A549 (cell line): ENCODE data around the gene VAMP1. TPM values are rescaled to one million over a fixed set of nuclear protein-coding genes. Genes with fewer than 3 reads are reported as not detected.

Experiments
- ATAC-seq, 2 experiments: fragments of 200-7000 bp in 1 of 2; fragments of >200 bp in 1 of 2; cut with Nextera tagmentation in 1 of 2; cut with Tn5 transposase in 1 of 2; 3 replicates each; pipeline versions ENCODE4 v1.8.0 to v1.9.1; 2018 to 2020; ENCODE audit warnings: mild to moderate bottlenecking in 1 of 2, moderate library complexity in 1 of 2
- CTCF ChIA-PET: fragments of 300-600 bp; sonication (Branson Sonifier 250); formaldehyde crosslinking; extraction: SDS; loops from one replicate; lab custom pipeline; 2021; ENCODE audit warnings: antibody characterized with exemption, inconsistent platforms; lab: Yijun Ruan, JAX
- POLR2A ChIA-PET: fragments of 350-600 bp; formaldehyde crosslinking; extraction: SDS; loops from one replicate; lab custom pipeline; 2021; ENCODE audit warnings: antibody characterized with exemption, inconsistent platforms; lab: Yijun Ruan, JAX
- DNase-seq, 2 experiments: peaks; one replicate each; pipeline versions ENCODE4 v3.0.0 to v3.0.0-alpha.2; 2011 to 2016; ENCODE audit warnings: low read depth in 1 of 2, low spot score in 1 of 2
- FAIRE-seq: peaks from 2 replicates; lab custom pipeline; 2011; peaks lifted over from hg19 to GRCh38; lab: Jason Lieb, UNC
- H3K27ac ChIP-seq, 2 experiments: fragments of >200 bp; sonication (Bioruptor Twin); formaldehyde crosslinking; 3 replicates each; pipeline ENCODE4 v1.5.1; 2016 to 2017
- H3K4me1 ChIP-seq: fragments of >200 bp; sonication (Bioruptor Twin); formaldehyde crosslinking; 3 replicates; pipeline ENCODE4 v1.6.1; 2016
- H3K4me2 ChIP-seq: fragments of >200 bp; sonication (Bioruptor Twin); formaldehyde crosslinking; 3 replicates; pipeline ENCODE4 v1.6.1; 2016
- H3K4me3 ChIP-seq: fragments of >200 bp; sonication (Bioruptor Twin); formaldehyde crosslinking; 3 replicates; pipeline ENCODE4 v1.5.1; 2016
- H3K9me3 ChIP-seq: fragments of >200 bp; sonication (Bioruptor Twin); formaldehyde crosslinking; 3 replicates; pipeline ENCODE4 v1.6.1; 2016
- BCL3 ChIP-seq: fragments of >200 bp; sonication (Bioruptor Twin); formaldehyde crosslinking; IDR thresholded peaks from 3 replicates; pipeline ENCODE4 v1.6.1; 2016
- CBX8 ChIP-seq: fragments of 200-600 bp; sonication (generic); IDR thresholded peaks from 2 replicates; pipeline ENCODE4 v1.6.1; 2016
- FOSB ChIP-seq: fragments of 250-450 bp; sonication (Bioruptor Pico); IDR thresholded peaks from 2 replicates; pipeline ENCODE4 v1.5.0; 2020; ENCODE audit warnings: mild to moderate bottlenecking, moderate library complexity
- FOSL2 ChIP-seq, 2 experiments: fragments of 450-650 bp in 1 of 2; fragments of >200 bp in 1 of 2; sonication (Bioruptor Twin) in 1 of 2; formaldehyde crosslinking; IDR thresholded peaks; 2 replicates each; pipeline versions ENCODE4 v1.5.0 to v1.6.1; 2016 to 2020; ENCODE audit warnings: mild to moderate bottlenecking in 1 of 2, moderate library complexity in 1 of 2
- FOXS1 ChIP-seq: fragments of 250-450 bp; sonication (Bioruptor Pico); IDR thresholded peaks from 2 replicates; pipeline ENCODE4 v1.5.0; 2020; ENCODE audit warnings: mild to moderate bottlenecking, moderate library complexity
- GATA3 ChIP-seq: IDR thresholded peaks from 2 replicates; pipeline ENCODE4 v1.6.1; 2012; ENCODE audit warnings: borderline replicate concordance
- HEYL ChIP-seq: fragments of 250-450 bp; sonication (Bioruptor Pico); IDR thresholded peaks from 2 replicates; pipeline ENCODE4 v1.8.0; 2021; ENCODE audit warnings: mild to moderate bottlenecking, moderate library complexity
- KDM1A ChIP-seq: fragments of 200-600 bp; sonication (generic); IDR thresholded peaks from 2 replicates; pipeline ENCODE4 v1.6.1; 2016; ENCODE audit warnings: low read depth, mild to moderate bottlenecking
- KDM5A ChIP-seq: fragments of 200-600 bp; sonication (generic); IDR thresholded peaks from 2 replicates; pipeline ENCODE4 v1.6.1; 2016; ENCODE audit warnings: antibody characterized with exemption, mild to moderate bottlenecking
- MAX ChIP-seq: IDR thresholded peaks from 2 replicates; pipeline ENCODE4 v1.6.1; 2012
- POLR2AphosphoS2 ChIP-seq: conservative IDR thresholded peaks from 2 replicates; pipeline ENCODE4 v1.6.1; 2012; ENCODE audit warnings: low read length, improper control_type of control experiment, inconsistent platforms
- RAD21 ChIP-seq, 2 experiments: fragments of >200 bp in 1 of 2; sonication (Bioruptor Twin) in 1 of 2; formaldehyde crosslinking in 1 of 2; IDR thresholded peaks in 1 of 2; conservative IDR thresholded peaks in 1 of 2; 2 replicates in 1 of 2; 3 replicates in 1 of 2; pipeline ENCODE4 v1.6.1; 2012 to 2018; ENCODE audit warnings: inconsistent platforms in 1 of 2
- RCOR1 ChIP-seq: fragments of 150-350 bp; IDR thresholded peaks from 2 replicates; pipeline ENCODE4 v1.6.1; 2014; ENCODE audit warnings: antibody characterized with exemption, low read length, low read depth
- REST ChIP-seq: fragments of 200-600 bp; sonication (generic); IDR thresholded peaks from 2 replicates; pipeline ENCODE4 v1.6.1; 2016; ENCODE audit warnings: antibody characterized with exemption, mild to moderate bottlenecking, moderate library complexity
- RFX5 ChIP-seq: fragments of 450-650 bp; IDR thresholded peaks from 2 replicates; pipeline ENCODE4 v1.7.1; 2014; ENCODE audit warnings: antibody characterized with exemption, mild to moderate bottlenecking, moderate library complexity
- SREBF2 ChIP-seq: fragments of 450-650 bp; IDR thresholded peaks from 2 replicates; pipeline ENCODE4 v1.6.1; 2014; ENCODE audit warnings: mild to moderate bottlenecking, moderate library complexity
- TFCP2L1 ChIP-seq: fragments of 250-450 bp; sonication (Bioruptor Pico); IDR thresholded peaks from 2 replicates; pipeline ENCODE4 v1.5.0; 2021; ENCODE audit warnings: mild to moderate bottlenecking
- WGBS: methylation state at CpG from one replicate; pipeline ENCODE4 v1.1.6; 2017; ENCODE audit errors: missing lambda C conversion rate; 5-methylcytosine and 5-hydroxymethylcytosine counted together
- polyA plus RNA-seq, 4 experiments: library from polyadenylated mRNA; depleted of rRNA in 3 of 4; stranded (reverse); fragments of >200 nt; fragmentation: RNase III in 1 of 4; extraction: RNeasy Plus Mini Kit Qiagen cat#74134 plus additional on column Dnase treatment in 1 of 4; gene quantifications; 2 replicates in 3 of 4; 3 replicates in 1 of 4; pipeline ENCODE4 v1.2.3, GENCODE V29; 2011 to 2017

The VAMP1 gene
- polyA plus RNA-seq, 2 of the 4 experiments (the other 2 are of a cell fraction), result 17.6 to 22.7 TPM

DNA sequence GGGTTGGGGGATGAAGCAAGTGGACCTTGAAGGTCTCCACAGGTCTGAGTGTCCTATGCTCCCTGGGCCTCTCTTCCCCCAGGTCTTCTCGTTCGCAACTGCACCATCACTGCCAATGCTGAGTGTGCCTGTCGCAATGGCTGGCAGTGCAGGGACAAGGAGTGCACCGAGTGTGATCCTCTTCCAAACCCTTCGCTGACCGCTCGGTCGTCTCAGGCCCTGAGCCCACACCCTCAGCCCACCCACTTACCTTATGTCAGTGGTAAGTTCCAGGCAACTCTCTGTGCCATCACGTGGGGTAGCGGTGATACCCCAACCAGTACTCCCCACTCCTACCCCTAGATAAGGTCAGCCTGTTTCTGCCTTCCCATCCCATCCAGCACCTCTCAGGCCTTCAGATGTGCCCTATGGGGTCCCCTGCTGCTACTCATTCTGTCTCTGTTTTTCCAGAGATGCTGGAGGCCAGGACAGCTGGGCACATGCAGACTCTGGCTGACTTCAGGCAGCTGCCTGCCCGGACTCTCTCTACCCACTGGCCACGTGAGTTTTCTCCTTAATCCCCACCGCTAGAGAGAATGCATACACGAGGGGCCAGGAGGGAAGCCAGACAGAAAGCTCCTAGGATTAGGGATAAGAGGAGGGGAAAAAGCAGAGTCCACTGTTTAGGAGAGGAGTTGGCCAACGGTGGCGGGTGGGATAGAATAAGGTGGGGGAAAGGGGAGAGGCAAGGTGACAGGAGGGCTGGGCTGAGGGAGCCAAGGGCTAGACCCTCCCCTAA, 20.2 kb downstream of the VAMP1 start:
- POLR2A ChIA-PET, result interaction anchor here (1.3 kb wide), 1 partner anchor 20 kb away, joined by 3 read pairs; the partner anchor contains the start of gene VAMP1
- ATAC-seq (no peak), DNase-seq (no peak), FAIRE-seq (no peak)
- CTCF ChIA-PET, result interaction anchor here (1.0 to 5.1 kb wide), 4 partner anchors 11 to 125 kb away, joined by 3 to 52 read pairs (median 6); no protein-coding TSS in a partner anchor
- WGBS, result 96% methylated on average over 16 of the region's 16 CpGs
- TF ChIP-seq CBX8, result no peak
- TF ChIP-seq FOSB (CRISPR knock-in tag), result no peak
- no peak for TF ChIP-seq POLR2AphosphoS2
- no peak for TF ChIP-seq GATA3
- no peak for TF ChIP-seq RAD21 (conservative IDR thresholded peaks at IDR 0.05 in 1 of 2, IDR thresholded peaks at IDR 0.05 in 1 of 2)
- TF ChIP-seq FOXS1 (CRISPR knock-in tag), result no peak
- TF ChIP-seq RFX5, result no peak
- TF ChIP-seq REST, result no peak
- TF ChIP-seq TFCP2L1 (CRISPR knock-in tag), result no peak
- TF ChIP-seq RCOR1, result no peak
- TF ChIP-seq SREBF2, result no peak
- TF ChIP-seq BCL3, result no peak
- Histone ChIP-seq H3K4me3 (no peak overlapping the region), H3K4me2 (no peak overlapping the region), H3K9me3 (no peaks in the 10 kb centered on the region), H3K27ac (peak overlapping the region; percentile 22 to 97; a peak in 3 of 6 replicates), H3K4me1 (peaks cover 21% of the 10 kb centered on the region)

GRCh38 chr12:6444704-6445688, 25.5 kb downstream of the VAMP1 start, which contains the start of gene CD27:
TSS of gene CD27 (plus strand) at chr12:6444955. CDS start at chr12:6445096, 141 bp downstream.
- no peak for TF ChIP-seq MAX
- TF ChIP-seq HEYL (CRISPR knock-in tag), result no peak
- TF ChIP-seq GATA3, result no peak
- no peak for TF ChIP-seq KDM1A
- no peak for TF ChIP-seq FOSL2 (IDR thresholded peaks at IDR 0.05)
- no peak for TF ChIP-seq FOSL2 (CRISPR knock-in tag; IDR thresholded peaks at IDR 0.05)
- no peak for TF ChIP-seq KDM5A
- Histone ChIP-seq H3K27ac (0 out of 6 replicates have a peak within 1 kb of the TSS, but pooled peaks of 1 of the 2 experiments have one; percentile 21), H3K4me1 (no peaks in the 10 kb centered on the region), H3K9me3 (no peaks in the 10 kb centered on the region), H3K4me2 (no peak within 1 kb of the TSS), H3K4me3 (no peak within 1 kb of the TSS)
- DNase-seq, result no peak
- no peak for FAIRE-seq
- WGBS, result 85% methylated on average over 16 of the region's 16 CpGs
- ChIA-PET POLR2A (no interaction called here), CTCF (interaction anchor here (0.8 to 6.7 kb wide), 4 partner anchors 8 to 161 kb away, joined by 3 to 47 read pairs (median 18); no protein-coding TSS in a partner anchor)
- 0 out of 6 replicates have a peak, but pooled peaks of 1 of the 2 experiments have one; percentile 17 for ATAC-seq
